Muscle layer of colon (tissue), 2 donors: Measurements from ENCODE around the gene TTC33.
"Not testable (repeated sequence)": the region's sequence is repeated elsewhere in the genome, so short reads cannot be mapped to it uniquely, and the experiment has no call there.

Experiments
- H3K27ac ChIP-seq: one replicate; pipeline ENCODE4 v1.7.0; 2013; ENCODE audit warnings: low read depth, mild to moderate bottlenecking, low read length, moderate library complexity
- H3K27me3 ChIP-seq, 2 donors: one replicate each; pipeline ENCODE4 v1.7.0; 2013; ENCODE audit warnings: low read length in 2 of 2, mild to moderate bottlenecking in 2 of 2; ENCODE audit not compliant: insufficient read depth in 2 of 2, control insufficient read depth in 1 of 2
- H3K36me3 ChIP-seq: one replicate; pipeline ENCODE4 v1.7.0; 2013; ENCODE audit warnings: mild to moderate bottlenecking, low read length; ENCODE audit not compliant: insufficient read depth
- H3K4me1 ChIP-seq: one replicate; pipeline ENCODE4 v1.7.0; 2013; ENCODE audit warnings: mild to moderate bottlenecking, low read length; ENCODE audit not compliant: insufficient read depth
- H3K4me3 ChIP-seq, 2 donors: one replicate each; pipeline ENCODE4 v1.7.0; 2013; ENCODE audit warnings: low read length in 2 of 2, low read depth in 1 of 2, mild to moderate bottlenecking in 1 of 2, moderate library complexity in 1 of 2
- H3K9ac ChIP-seq: one replicate; pipeline ENCODE4 v1.7.0; 2013; ENCODE audit warnings: low read length
- H3K9me3 ChIP-seq: one replicate; pipeline ENCODE4 v1.7.0; 2013; ENCODE audit warnings: mild to moderate bottlenecking, low read length
- donor health status: abdominal sarcoma.
- donor health status: Adenocarcinoma of cecum.

The TTC33 gene

DNA sequence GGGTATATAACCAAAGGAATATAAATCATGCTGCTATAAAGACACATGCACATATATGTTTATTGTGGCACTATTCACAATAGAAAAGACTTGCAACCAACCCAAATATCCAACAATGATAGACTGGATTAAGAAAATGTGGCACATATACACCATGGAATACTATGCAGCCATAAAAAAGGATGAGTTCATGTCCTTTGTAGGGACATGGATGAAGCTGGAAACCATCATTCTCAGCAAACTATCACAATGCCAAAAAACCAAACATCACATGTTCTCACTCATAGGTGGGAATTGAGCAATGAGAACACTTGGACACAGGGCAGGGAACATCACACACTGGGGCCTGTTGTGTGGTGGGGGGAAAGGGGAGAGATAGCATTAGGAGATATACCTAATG lies 45.2 kb downstream of the TTC33 start:
- H3K9ac ChIP-seq, H3K9me3 ChIP-seq, H3K36me3 ChIP-seq, H3K4me3 ChIP-seq, H3K27ac ChIP-seq, H3K4me1 ChIP-seq, H3K27me3 ChIP-seq: not testable (repeated sequence)

DNA sequence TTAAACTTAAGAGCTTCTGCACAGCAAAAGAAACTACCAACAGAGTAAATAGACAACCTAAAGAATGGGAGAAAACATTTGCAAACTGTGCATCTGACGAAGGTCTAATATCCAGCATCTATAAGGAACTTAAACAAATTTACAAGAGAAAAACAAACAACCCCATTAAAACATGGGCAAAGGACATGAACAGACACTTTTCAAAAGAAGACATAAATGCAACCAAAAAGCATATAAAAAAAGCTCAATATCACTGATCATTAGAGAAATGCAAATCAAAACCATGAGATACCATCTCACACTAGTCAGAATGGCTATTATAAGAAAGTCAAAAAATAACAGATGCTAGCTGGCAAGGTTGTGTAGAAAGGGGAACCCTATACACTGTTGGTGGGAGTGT lies 50.3 kb downstream of the TTC33 start:
- H3K27ac ChIP-seq, H3K36me3 ChIP-seq, H3K27me3 ChIP-seq, H3K9ac ChIP-seq, H3K4me1 ChIP-seq, H3K4me3 ChIP-seq, H3K9me3 ChIP-seq: not testable (repeated sequence)

DNA sequence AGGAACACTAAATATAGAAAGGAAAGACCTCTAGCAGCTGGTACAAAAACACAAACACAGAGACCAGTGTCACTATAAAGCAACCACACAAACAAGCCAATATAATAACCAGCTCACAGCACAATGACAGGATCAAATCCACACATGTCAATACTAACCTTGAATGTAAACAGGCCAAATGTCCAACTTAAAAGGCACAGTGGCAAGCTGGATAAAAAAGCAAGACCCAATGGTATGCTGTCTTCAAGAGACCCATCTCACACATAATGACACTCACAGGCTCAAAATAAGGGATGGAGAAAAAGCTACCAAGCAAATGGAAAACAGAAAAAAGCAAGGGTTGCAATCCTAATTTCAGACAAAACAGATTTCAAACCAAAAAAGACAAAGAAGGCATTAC lies 53.7 kb downstream of the TTC33 start:
- not testable (repeated sequence) for H3K4me3 ChIP-seq, H3K27ac ChIP-seq, H3K4me1 ChIP-seq, H3K27me3 ChIP-seq, H3K36me3 ChIP-seq, H3K9ac ChIP-seq, H3K9me3 ChIP-seq

DNA sequence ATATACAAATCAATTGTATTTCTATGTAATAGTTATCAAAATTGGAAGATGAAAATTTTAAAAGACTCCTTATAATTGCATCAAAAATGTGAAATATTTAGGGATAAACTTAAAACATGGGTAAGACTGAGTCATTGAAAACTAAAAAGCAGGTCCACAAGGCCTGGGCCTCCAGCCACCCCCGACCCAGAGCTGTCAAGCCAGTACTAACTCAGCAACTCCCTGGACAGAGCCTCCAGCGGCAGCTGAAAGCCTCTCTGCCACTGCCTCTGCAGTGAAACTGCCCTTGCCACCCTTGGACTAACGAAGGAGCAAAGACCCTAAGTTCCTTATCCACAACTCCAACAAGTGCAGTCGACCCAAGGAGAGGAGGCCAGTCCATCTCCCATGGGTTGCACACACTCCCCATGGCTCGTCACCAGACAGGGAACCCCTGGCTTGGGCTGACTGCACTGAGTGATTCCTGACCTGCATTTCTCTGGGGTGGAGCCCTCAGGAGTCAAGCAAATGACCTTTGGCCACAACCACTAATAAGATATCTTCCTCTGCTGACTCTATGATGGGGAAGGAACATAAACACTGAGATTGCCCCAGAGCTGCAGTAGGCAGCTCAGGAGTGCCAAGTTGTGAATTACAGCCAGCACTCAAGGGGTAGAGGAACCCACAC lies 55.5 kb downstream of the TTC33 start:
- no peak overlapping the region for H3K4me3 ChIP-seq
- no peaks in the 10 kb centered on the region for H3K27me3 ChIP-seq
- H3K27ac ChIP-seq = no peak overlapping the region
- H3K4me1 ChIP-seq = no peaks in the 10 kb centered on the region
- H3K9ac ChIP-seq = no peak overlapping the region
- peaks cover 3% of the 10 kb centered on the region for H3K9me3 ChIP-seq
- no peaks in the 10 kb centered on the region for H3K36me3 ChIP-seq

DNA sequence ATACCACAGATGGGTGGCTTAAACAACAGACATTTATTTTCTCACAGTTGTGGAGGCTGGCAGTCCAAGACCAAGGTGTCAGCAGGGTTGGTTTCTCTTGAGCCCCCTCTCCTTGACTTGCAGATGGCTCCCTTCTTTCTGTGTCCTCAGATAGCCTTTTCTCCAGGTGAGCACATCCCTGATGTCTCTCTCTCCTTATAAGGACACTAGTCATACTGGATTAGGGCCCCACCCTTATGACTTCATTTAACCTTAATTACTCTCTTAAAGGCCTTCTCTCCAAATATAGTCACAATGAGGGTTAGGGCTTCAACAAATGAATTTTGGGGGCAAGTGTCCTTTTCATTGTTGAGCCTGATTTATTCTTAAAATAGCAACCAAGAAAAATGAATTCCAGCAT lies 61.3 kb downstream of the TTC33 start:
- Histone ChIP-seq H3K9me3 (no peaks in the 10 kb centered on the region), H3K27me3 (no peaks in the 10 kb centered on the region), H3K36me3 (peaks cover 6% of the 10 kb centered on the region), H3K4me3 (no peak overlapping the region), H3K9ac (no peak overlapping the region), H3K27ac (no peak overlapping the region), H3K4me1 (peaks cover 11% of the 10 kb centered on the region)

DNA sequence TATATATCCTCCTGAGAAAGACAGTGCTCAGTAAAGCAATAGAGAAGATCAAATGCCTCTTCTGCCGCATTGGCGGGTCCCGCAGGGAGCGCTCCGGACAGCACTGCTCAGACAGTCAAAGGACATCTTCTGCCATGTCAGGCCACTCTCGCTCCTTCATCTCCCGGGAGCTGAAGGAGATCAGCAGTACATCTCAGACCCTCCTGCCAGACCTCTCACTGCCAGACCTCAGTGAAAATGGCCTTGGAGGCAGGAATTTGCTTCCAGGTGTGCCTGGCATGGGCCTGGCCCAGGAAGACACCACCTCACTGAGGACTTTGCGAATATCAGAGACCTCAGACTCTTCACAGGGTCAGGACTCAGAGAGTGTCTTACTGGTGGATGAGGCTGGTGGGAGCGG lies 63.9 kb downstream of the TTC33 start:
- Histone ChIP-seq H3K9me3 (no peaks in the 10 kb centered on the region), H3K27me3 (no peaks in the 10 kb centered on the region), H3K36me3 (peaks cover 6% of the 10 kb centered on the region), H3K4me3 (no peak overlapping the region), H3K9ac (no peak overlapping the region), H3K27ac (no peak overlapping the region), H3K4me1 (peaks cover 33% of the 10 kb centered on the region)

DNA sequence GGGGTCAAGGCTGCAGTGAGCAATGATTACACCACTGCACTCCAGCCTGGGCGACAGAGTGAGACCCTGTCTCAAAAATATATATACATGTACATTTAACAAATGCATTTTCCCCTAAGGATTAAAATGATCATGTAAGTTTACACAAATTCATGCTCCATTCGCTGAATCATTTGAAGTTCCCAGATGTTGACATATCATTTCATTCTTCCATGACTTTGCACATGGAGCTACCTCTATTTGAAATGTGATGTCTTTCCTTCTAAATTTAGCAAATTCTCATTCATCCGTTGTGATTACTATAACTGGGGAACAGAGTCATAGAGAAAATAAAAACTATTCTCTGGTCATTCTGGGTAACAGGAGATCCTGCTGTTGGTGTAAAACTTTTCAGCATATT lies 65.5 kb downstream of the TTC33 start:
- Histone ChIP-seq H3K4me3 (no peak overlapping the region), H3K27me3 (no peaks in the 10 kb centered on the region), H3K9ac (no peak overlapping the region), H3K9me3 (no peaks in the 10 kb centered on the region), H3K27ac (no peak overlapping the region), H3K4me1 (peaks cover 47% of the 10 kb centered on the region), H3K36me3 (peaks cover 6% of the 10 kb centered on the region)

DNA sequence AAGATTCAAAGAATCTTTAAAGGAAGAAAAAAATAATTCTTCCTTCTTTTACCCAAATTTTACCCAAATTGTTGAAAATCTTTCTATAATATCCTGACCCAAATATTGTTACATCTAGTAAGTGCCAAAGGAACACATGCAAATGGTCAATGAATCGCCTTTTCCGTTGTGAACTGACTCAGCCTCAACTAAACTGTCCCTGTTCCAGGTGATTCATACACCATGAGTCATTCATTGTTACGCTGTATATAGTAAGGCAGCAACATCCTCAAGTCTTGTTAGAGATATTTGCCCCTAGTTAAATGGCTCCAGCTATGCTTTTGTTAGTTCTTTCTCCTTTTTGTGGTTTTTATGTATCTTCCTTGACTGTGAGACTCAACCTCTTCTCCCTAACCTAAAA lies 66.3 kb downstream of the TTC33 start:
- H3K9ac ChIP-seq = no peak overlapping the region
- no peaks in the 10 kb centered on the region for H3K9me3 ChIP-seq
- H3K36me3 ChIP-seq = peaks cover 3% of the 10 kb centered on the region
- H3K4me3 ChIP-seq = no peak overlapping the region
- no peak overlapping the region for H3K27ac ChIP-seq
- H3K4me1 ChIP-seq = peaks cover 48% of the 10 kb centered on the region
- no peaks in the 10 kb centered on the region for H3K27me3 ChIP-seq

DNA sequence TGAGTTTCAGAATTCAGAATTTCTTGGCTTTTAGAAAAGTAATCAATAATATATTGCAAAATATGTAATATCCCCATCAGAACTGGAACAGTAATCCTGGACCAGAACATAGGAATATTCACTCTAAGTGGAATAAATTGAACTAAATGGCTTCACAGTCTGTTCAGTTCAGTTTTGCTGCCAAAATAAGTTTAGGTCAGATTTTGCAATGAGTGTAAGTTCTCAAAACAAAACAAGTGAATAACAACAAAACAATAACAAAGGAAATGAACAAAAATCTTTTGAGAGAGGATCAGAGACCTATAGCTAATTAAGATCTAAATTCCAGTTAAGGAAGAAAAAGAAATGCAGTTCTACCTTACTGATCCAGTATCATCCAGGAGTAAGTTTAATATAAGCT lies 66.8 kb downstream of the TTC33 start:
- H3K27me3 ChIP-seq = no peaks in the 10 kb centered on the region
- no peak overlapping the region for H3K4me3 ChIP-seq
- peaks cover 48% of the 10 kb centered on the region for H3K4me1 ChIP-seq
- H3K27ac ChIP-seq = no peak overlapping the region
- no peaks in the 10 kb centered on the region for H3K9me3 ChIP-seq
- H3K9ac ChIP-seq = no peak overlapping the region
- H3K36me3 ChIP-seq = no peaks in the 10 kb centered on the region

DNA sequence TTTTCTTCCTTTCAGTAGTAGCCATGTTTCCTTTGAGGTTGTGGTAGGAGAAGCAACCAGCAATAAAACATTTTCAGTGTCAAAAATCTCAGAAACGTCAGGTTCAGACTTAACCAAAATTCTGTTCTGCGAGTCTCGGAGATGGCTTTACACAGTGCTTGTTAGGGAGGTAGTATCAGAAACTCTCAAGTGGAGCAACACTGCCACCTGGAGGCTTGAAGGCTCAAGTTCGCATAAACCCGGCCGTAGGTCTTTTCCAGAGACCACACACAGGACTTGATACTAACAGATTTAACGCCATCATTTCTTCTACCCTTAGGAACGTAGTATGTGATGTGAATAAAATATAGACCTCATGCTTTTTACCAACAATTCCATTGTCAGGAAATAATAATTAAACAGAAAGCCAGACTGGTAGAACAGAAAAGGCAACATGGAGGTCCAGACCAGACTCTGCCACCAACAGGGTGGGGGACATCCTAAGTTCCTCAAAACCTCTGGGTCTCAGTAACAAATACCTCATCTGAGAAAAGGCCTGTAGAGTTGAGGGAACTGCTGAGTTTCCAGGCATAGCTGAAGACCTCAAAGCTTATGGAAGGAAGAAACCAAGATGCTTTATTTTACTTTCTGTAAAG lies 67.5 kb downstream of the TTC33 start:
- Histone ChIP-seq H3K9ac (no peak overlapping the region), H3K27me3 (no peaks in the 10 kb centered on the region), H3K9me3 (no peaks in the 10 kb centered on the region), H3K4me3 (peak overlapping the region in 1 of 2 donors; percentile 7), H3K36me3 (no peaks in the 10 kb centered on the region), H3K4me1 (peaks cover 48% of the 10 kb centered on the region), H3K27ac (peak overlapping the region; percentile 64)

DNA sequence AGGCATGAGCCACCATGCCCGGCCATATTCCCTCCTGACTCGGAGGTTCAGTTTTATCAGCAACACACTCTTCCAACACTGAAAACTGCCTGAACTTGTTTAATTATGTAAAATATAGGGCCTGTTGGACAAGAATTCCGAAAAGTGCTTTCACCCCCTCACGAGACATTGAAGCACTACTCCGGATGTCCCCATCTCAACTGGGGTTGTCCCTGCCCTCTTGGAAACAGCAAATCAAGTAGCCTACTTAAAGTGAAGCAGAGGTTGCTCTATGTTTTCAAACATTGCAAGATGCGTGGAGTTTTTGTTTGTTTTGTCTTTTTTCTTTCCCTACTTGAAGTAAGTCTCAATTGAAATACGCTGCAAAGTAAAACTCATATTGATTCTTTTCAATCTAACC lies 68.4 kb downstream of the TTC33 start:
- Histone ChIP-seq H3K36me3 (no peaks in the 10 kb centered on the region), H3K27ac (no peak overlapping the region), H3K9me3 (no peaks in the 10 kb centered on the region), H3K4me1 (peaks cover 48% of the 10 kb centered on the region), H3K4me3 (peak overlapping the region in 1 of 2 donors; percentile 7), H3K27me3 (no peaks in the 10 kb centered on the region), H3K9ac (no peak overlapping the region)

DNA sequence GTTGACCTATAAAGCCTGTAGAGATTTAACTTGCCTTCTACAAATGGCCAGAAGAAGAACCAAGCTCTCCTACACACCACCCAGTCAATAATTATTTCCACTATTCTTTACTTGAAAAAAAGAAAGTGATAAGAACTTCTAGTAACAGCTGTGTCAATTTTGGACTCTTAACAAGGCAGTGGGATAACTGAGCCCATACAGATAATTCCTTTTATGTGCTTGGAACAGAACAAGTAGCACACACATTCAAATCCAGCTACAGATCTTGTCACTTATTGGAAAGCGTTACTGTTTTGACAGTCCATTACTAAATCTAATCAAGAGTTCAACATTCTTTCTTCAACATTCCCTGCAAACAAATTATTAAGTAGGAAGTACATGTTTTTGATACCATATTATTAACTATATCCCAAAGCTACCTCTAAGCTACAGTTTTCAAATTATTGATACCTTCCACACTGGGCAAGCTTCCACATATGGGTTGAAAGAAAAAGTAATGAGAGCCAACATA lies 69.7 kb downstream of the TTC33 start:
- Histone ChIP-seq H3K27ac (no peak overlapping the region), H3K4me1 (peaks cover 48% of the 10 kb centered on the region), H3K27me3 (peaks cover 0 to 4% of the 10 kb centered on the region in 2 donors), H3K4me3 (peak overlapping the region in 1 of 2 donors; percentile 30), H3K9ac (no peak overlapping the region), H3K9me3 (no peaks in the 10 kb centered on the region), H3K36me3 (no peaks in the 10 kb centered on the region)
